Omental fat pad (tissue), 4 donors: ENCODE results near the gene RASGRP3. TPM values are rescaled to one million over a fixed set of nuclear protein-coding genes. Genes with fewer than 3 reads are reported as not detected.
"Not testable (repeated sequence)": the region's sequence is repeated elsewhere in the genome, so short reads cannot be mapped to it uniquely, and the experiment has no call there.

ENCODE experiments used
- ATAC-seq: fragments of 150-250 bp; one replicate; pipeline ENCODE4 v1.9.1; 2016; ENCODE audit warnings: mild to moderate bottlenecking, moderate library complexity; ENCODE audit not compliant: low FRiP score
- DNase-seq: peaks from one replicate; pipeline ENCODE4 v3.0.0-alpha.2; 2019; ENCODE audit warnings: low spot score
- total RNA-seq, 4 donors: library from RNA; depleted of rRNA; stranded (reverse); fragments of >200 nt; gene quantifications; one replicate each; pipeline ENCODE4 v1.1.0, GENCODE V29; 2016
- TF ChIP-seq, protein P1 (sequence below), 3 donors: fragments of 450-650 bp; IDR thresholded peaks; one replicate each; pipeline ENCODE4 v1.5.1; 2016 to 2017; ENCODE audit warnings: antibody characterized with exemption in 3 of 3, mild to moderate bottlenecking in 3 of 3, moderate library complexity in 2 of 3

RASGRP3 gene
- total RNA-seq, 4 donors from 2014 or later: 11.8 to 42.2 (median 26.1) TPM

DNA sequence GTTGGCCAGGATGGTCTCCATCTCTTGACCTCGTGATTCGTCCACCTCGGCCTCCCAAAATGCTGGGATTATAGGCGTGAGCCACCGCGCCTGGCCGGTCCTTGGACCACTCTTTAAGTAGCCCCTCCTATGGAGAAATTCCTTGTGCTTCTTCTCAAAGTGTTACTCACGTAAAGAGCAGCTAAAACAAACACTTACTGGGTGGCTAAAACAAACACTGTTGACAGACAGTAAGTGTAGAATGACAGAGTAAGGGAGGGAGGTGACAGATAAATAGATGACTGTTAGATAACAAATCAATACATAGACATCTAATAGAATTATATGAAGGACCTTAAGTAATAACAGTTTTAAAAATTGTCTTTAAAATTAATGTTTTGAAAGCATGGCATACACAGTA, 40.9 kb upstream of the RASGRP3 start:
- ATAC-seq (no peak), DNase-seq (no peak)
- TF ChIP-seq, protein P1, sequence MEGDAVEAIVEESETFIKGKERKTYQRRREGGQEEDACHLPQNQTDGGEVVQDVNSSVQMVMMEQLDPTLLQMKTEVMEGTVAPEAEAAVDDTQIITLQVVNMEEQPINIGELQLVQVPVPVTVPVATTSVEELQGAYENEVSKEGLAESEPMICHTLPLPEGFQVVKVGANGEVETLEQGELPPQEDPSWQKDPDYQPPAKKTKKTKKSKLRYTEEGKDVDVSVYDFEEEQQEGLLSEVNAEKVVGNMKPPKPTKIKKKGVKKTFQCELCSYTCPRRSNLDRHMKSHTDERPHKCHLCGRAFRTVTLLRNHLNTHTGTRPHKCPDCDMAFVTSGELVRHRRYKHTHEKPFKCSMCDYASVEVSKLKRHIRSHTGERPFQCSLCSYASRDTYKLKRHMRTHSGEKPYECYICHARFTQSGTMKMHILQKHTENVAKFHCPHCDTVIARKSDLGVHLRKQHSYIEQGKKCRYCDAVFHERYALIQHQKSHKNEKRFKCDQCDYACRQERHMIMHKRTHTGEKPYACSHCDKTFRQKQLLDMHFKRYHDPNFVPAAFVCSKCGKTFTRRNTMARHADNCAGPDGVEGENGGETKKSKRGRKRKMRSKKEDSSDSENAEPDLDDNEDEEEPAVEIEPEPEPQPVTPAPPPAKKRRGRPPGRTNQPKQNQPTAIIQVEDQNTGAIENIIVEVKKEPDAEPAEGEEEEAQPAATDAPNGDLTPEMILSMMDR (IDR thresholded peaks at IDR 0.05): no peak

DNA sequence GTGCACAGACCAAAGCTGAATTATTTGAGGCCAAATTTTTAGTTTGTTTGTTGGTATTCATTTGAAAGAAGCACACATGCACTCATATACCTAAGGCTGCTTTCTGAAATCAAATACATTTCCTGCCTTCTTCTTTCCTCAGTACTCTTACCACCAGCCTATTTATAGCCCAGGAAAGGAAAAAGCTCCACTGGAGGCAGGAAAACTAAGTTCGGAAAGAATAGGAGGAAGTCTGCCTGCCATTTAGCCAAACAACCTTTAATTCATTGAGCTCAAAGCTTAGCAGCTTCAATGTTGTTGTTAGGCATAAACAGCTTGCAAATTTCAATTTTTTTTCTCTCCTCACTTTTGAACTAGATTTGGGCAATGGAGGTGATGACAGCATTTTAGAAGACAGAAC, 40.4 kb upstream of the RASGRP3 start:
- TF ChIP-seq, protein P1 (IDR thresholded peaks at IDR 0.05): no peak
- DNase-seq: no peak
- no peak for ATAC-seq

DNA sequence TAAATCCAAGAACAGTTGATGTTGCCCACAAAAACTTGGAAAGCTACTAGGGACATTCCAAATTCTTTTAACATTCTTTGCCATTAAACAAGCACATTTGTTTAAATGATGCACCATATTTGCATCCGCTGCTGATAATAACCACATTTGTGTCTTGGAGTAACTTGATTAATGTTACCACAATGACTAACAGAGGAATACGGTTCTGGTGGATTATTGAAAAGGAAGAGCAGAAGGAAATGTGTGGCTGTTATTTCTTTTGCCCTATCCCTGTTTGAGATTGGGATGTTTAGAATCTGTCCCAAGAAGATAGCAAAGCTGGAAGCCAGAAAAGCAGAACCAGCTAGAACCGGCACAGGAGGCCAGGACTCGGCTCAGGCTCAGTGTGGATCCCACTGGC, 39.2 kb upstream of the RASGRP3 start:
- TF ChIP-seq, protein P1 (IDR thresholded peaks at IDR 0.05): no peak
- ATAC-seq: no peak
- no peak for DNase-seq

DNA sequence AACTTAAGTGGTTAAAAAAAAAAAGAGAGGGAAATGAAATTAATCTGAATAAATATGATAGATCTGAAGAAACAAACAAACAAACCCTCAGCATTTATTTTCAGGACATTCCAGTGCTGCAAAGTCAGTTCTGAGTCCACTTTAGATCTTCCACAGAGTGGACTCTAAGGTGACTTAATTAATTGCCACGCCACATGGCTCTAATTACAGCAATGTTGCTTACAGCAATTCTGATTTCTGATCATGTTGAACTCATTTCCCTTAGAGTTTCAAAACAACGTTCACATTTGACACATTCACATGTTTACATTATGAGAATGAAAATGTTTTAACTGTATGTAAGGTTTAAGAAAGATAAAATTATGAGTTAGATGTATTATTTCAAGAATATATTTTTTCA, 38.6 kb upstream of the RASGRP3 start:
- TF ChIP-seq, protein P1 (IDR thresholded peaks at IDR 0.05): no peak
- DNase-seq: no peak
- ATAC-seq: no peak

DNA sequence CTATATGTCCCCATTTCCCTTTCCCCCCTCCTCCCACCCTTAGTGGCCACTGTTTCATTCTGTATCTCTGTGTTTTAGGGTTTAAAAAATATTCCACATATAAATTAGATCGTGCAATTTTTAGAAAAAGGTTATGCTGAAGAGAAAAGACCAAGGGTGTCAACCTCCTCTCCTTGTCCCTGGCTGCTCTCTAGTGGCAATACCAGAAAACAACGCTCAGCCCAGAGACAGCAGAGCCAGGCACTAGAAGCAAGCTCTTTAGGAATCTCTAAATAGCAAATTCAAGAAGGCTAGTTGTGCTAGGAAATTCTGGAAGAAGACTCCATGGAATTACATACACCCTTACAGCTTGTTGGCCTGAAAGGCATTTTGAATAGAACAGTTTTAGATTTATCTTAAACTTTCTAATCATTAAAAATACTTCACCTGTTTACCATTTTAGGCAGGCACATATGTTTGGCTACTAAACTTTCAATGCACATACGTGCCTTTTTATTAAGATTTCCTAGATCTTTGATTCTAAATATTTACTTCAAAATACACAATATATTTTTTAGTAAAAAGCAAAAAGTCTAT, 35.1 kb upstream of the RASGRP3 start:
- DNase-seq (no peak), ATAC-seq (no peak)
- TF ChIP-seq, protein P1 (IDR thresholded peaks at IDR 0.05): no peak

DNA sequence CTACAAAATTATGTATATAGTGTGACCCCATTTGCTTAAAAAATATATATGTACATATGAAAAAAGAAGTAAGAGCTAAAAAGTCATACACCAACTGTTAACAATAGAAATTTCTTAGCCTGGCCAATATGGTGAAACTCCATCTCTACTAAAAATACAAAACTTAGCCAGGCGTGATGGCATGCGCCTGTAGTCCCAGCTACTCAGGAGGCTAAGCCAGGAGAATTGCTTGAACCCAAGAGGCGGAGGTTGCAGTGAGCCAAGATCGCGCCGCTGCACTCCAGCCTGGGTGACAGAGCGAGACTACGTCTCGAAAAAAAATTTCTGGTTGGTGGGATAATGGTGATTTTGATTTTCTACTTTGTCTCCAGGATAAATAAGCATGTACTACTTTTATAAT, 34.4 kb upstream of the RASGRP3 start:
- DNase-seq, ATAC-seq: not testable (repeated sequence)

DNA sequence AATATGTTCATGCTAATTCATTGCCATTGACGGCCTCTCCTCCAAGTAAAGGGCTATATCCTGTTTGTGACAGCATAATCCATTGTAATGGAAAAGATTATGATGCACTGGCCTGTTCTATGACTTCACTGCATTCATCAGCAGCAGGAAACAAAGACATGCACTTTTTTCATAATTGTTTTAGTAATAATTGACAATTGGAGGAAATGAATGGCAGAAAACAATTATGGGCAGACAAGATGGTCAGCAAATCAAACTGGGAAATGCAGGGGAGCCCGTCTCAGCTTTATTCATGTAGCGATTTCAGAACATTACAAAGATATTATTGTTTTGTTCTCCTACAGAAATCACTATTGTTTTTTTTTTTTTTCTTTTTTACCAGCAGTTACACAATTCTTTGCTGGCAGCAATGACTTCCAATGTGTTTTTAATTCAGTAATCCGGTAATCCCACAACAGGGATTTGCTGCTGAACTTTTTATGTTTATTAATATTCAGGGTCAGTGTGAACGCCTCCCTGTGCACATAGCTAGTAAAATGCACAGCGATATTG, 33.8 kb upstream of the RASGRP3 start:
- no peak for ATAC-seq

More for the DNA sequence above, 33.8 kb upstream of the RASGRP3 start:
- DNase-seq: no peak
- TF ChIP-seq, protein P1 (IDR thresholded peaks at IDR 0.05): no peak
